Activated CD4-positive, alpha-beta T cell treated with anti-CD3 and anti-CD28 coated beads, Interleukin-2, amount 50 U/mL, for 24 hours (primary cell): ENCODE data around the gene BMPER.

Experiments used
- DNase-seq, 2 donors: peaks; one replicate each; pipeline ENCODE4 v3.0.0-alpha.2; 2020; ENCODE audit warnings: low read depth in 1 of 2, low spot score in 1 of 2

Gene BMPER

DNA sequence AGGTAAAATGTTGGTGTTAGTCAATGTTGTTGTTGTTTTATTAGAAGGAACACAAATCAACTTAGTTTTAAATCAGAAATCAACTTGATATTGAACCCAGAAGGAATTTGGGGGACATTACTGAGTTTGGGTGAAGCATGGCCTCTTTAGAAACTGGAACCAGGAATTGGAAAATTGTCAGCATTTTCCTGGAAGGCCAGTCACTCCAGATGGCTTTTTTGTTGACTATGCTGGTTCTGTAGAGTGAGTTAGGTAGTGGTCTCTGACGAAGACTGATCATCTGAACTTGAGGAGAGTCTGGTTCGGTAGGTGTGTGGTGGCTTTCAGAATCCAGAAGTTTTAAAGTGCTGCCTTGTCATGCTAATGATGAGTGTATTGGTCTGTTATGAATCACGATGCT is 111.5 kb downstream of the BMPER start:
- no peak for DNase-seq

GRCh38 chr7:34019301-34019790 is 114.0 kb downstream of the BMPER start:
- DNase-seq: no peak

DNA sequence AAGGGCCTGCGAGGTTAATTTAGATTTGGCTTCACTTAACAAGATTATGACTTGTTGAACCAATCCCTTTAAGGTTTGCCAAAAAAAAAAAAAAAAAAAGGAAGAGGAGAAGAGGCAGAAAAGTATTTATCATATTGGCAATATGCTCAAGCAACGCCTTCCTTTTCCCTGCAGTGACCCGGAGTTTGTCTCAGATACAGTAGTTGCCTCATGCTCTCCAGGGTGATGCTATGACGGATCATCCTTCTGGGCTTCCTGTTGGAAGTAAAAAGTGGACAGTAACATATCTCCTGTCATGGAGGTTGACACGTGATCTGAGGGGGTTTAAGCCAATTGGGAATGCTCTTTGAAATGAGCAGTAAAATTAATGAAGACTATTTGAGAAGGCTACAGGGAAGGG is 117.3 kb downstream of the BMPER start:
- DNase-seq: no peak

GRCh38 chr7:34025600-34025999 is 120.3 kb downstream of the BMPER start:
- no peak for DNase-seq

DNA sequence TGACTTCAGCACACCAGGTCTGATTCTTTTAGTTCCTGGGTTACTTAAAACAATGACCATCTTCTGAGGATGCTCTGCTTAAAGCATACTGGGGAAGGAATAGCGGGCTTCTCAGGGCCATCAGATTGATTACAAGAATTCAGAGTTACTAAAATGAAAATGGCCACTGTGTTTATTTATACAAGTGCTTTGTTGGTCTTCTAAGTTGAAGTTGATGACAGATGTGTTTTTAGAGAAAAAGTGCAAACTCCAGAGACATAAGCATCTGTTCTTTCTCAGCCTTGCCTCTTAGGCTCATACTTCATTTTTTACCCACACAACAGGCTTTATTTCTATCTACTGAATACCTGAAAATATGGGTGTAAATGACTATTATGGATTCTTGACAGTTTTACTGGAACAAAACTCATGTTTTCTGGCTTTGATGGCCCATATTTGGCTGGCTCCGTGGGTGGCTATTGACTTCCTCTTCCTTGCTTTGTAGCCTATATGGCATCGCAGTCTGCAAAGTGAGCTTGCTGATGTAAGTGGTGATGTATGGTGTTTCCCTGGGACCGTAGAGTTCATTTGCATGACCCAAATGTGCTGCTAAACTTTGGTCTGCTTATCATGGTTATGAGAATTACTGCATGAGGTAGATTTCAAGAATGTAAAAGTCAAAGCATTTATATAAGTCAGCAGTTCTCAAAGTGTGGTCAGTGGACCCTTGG is 121.3 kb downstream of the BMPER start:
- DNase-seq: no peak

- no peak for DNase-seq
Observed at GRCh38 chr7:34031156-34031555, 125.8 kb downstream of the BMPER start.

DNA sequence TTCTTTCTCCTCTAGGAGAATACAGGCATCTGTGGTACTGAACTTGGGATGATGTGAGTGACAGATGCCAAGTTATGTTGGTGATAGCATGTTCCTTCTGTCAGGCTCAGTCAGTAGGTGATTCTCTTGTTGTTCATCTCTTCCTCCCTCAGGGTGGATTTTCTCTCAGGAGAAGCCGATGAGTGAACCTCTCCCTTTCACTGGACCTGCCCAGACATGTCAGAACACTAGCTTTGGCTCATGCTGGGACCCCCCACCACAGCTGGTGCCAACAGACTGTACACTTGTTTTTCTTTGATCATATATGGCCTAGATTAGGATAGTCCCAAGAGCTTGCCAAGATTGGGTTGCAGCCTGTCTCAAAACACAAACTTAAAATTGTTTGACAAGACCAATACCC is 129.4 kb downstream of the BMPER start:
- no peak for DNase-seq

DNA sequence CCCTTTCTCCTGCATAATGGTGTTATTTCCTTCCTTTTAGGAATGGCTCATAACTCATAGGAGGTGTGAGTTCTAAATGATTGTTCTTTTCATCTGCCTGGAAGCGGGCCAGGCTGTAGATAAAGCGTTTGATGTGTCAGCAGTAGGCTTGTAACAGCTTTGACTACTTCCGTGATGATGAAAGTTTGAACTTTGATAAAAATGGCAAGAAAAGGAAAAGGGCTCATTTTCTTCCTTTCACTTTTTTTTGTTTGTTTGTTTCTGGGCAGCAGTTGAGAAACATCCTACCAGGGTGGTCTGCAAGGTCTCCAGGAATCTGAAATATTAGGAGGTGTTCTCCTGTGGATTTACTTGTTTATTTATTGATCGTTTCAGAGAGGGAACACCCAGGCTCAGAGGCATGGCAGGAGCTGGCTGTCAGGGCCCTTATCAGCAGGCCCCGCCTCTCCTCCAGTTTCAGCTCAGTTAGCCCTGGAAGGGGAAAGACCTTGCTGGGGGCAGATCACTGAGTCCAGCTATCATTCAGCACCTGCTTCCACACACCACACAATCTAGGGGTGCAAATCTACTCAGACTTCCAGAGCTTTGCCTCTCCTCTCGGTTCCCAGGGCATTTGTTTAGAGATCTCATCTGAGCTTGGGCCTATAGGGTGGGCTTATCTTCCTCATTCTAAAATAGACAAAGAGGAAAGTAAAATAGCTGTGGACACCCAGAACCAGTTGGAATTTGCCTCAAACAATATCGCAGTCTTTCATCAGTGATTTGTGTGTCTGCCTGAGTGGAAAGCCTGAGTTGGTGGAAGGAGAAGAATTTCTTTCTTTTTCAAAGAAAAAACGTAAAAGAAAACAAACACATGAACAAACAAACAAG is 130.9 kb downstream of the BMPER start:
- DNase-seq: no peak

GRCh38 chr7:34036972-34037792 is 131.8 kb downstream of the BMPER start:
- DNase-seq: no peak

GRCh38 chr7:34038816-34039470 is 133.6 kb downstream of the BMPER start:
- DNase-seq: no peak

- DNase-seq: no peak
Observed at GRCh38 chr7:34041707-34042106, 136.4 kb downstream of the BMPER start.

- DNase-seq: no peak
Observed at GRCh38 chr7:34042406-34042805, 137.1 kb downstream of the BMPER start.

GRCh38 chr7:34043461-34044305 is 138.3 kb downstream of the BMPER start:
- no peak for DNase-seq

DNA sequence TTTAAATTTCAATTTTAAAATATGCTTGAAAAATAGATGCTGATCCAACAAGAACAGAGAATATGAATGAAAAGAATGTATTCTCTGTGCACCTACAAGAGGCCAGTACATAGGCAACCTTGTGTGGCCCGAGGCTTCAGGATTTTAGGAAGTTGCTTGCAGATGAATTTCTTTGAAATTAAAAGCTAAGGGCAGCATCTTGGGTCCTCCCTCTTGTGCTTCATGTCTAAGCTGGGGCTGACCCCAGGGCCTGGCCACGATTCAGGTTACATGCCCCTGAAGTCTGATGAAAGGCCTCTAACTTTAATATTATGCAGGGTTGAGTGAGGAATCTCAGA is 138.9 kb downstream of the BMPER start:
- no peak for DNase-seq

GRCh38 chr7:34044734-34045353 is 139.5 kb downstream of the BMPER start:
- no peak for DNase-seq

- DNase-seq: no peak
Observed at GRCh38 chr7:34048445-34048844, 143.1 kb downstream of the BMPER start.

GRCh38 chr7:34054075-34054474 is 148.7 kb downstream of the BMPER start:
- no peak for DNase-seq

- no peak for DNase-seq
Observed at GRCh38 chr7:34057136-34057535, 151.8 kb downstream of the BMPER start.

GRCh38 chr7:34057956-34058355 is 152.6 kb downstream of the BMPER start:
- no peak for DNase-seq

DNA sequence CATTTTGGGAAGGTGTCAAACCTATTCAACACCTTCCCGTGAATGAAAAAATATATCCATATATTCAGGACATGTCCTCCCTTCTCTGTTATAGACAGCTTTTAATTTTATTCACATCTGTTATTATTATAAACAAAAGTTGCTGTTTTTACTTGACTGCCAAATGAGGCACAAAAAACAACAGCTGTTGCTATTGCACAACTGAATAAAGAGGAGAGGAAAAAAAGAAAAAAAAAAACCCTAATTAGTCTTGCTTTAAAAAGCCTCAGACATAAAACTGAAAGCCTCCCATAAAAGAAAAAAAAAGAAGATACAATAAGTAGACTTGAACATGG is 153.4 kb downstream of the BMPER start:
- DNase-seq: no peak
